ENCODE results near the gene APOD.

APOD gene

GRCh38 chr3:195537995-195538394, 45.7 kb downstream of the APOD start:
- H3K27me3 ChIP-seq (ENCODE audit: insufficient read depth, low read length), result no peaks in the 10 kb centered on the region
- peaks cover 3% of the 10 kb centered on the region for H3K9me3 ChIP-seq (ENCODE audit: low read length)
- no peak overlapping the region for H2AFZ ChIP-seq (ENCODE audit: low read depth, low read length)
- H3K36me3 ChIP-seq (ENCODE audit: insufficient read depth, low read length), result no peaks in the 10 kb centered on the region
- peaks cover 10% of the 10 kb centered on the region for H3K4me1 ChIP-seq (ENCODE audit: insufficient read depth, low read length)
- H3K4me3 ChIP-seq (ENCODE audit: low read length), result no peak overlapping the region

DNA sequence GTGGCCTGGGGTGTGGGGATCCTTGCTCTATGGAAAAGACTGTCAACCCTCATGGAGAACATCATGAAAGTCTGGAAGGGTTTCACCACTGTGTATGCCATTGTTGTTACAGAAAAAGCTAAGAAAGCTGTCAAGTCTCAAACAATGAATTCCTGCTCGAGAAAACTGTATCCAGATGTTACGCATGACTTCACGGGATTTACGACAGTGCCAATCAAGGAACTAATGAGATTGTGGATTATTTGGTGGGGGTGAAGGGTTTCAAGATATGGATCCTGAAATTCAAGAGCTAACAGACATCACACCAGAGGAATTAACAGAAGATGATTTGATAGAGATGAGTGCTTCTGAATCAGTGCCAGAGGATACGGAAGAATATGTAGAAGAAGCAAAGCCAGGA, 48.4 kb downstream of the APOD start:
- no peaks in the 10 kb centered on the region for H3K27me3 ChIP-seq (ENCODE audit: insufficient read depth, low read length)
- no peak overlapping the region for H2AFZ ChIP-seq (ENCODE audit: low read depth, low read length)
- H3K36me3 ChIP-seq (ENCODE audit: insufficient read depth, low read length), result no peaks in the 10 kb centered on the region
- H3K4me3 ChIP-seq (ENCODE audit: low read length), result no peak overlapping the region
- peaks cover 3% of the 10 kb centered on the region for H3K9me3 ChIP-seq (ENCODE audit: low read length)
- peaks cover 2% of the 10 kb centered on the region for H3K4me1 ChIP-seq (ENCODE audit: insufficient read depth, low read length)

- no peaks in the 10 kb centered on the region for H3K4me1 ChIP-seq (ENCODE audit: insufficient read depth, low read length)
- peaks cover 7% of the 10 kb centered on the region for H3K36me3 ChIP-seq (ENCODE audit: insufficient read depth, low read length)
- H3K9me3 ChIP-seq (ENCODE audit: low read length), result peaks cover 3% of the 10 kb centered on the region
- H3K27me3 ChIP-seq (ENCODE audit: insufficient read depth, low read length), result no peaks in the 10 kb centered on the region
- no peak overlapping the region for H3K4me3 ChIP-seq (ENCODE audit: low read length)
- no peak overlapping the region for H2AFZ ChIP-seq (ENCODE audit: low read depth, low read length)
These were observed 50.9 kb downstream of the APOD start for GRCh38 chr3:195532834-195533233.

- Histone ChIP-seq H2AFZ (ENCODE audit: low read depth, low read length) (no peak overlapping the region), H3K4me3 (ENCODE audit: low read length) (no peak overlapping the region), H3K4me1 (ENCODE audit: insufficient read depth, low read length) (no peaks in the 10 kb centered on the region), H3K27me3 (ENCODE audit: insufficient read depth, low read length) (no peaks in the 10 kb centered on the region), H3K36me3 (ENCODE audit: insufficient read depth, low read length) (peaks cover 9% of the 10 kb centered on the region), H3K9me3 (ENCODE audit: low read length) (peaks cover 3% of the 10 kb centered on the region)
These were observed 51.4 kb downstream of the APOD start for GRCh38 chr3:195532345-195532744.

GRCh38 chr3:195531683-195532082, 52.1 kb downstream of the APOD start:
- Histone ChIP-seq H2AFZ (ENCODE audit: low read depth, low read length) (no peak overlapping the region), H3K36me3 (ENCODE audit: insufficient read depth, low read length) (peaks cover 9% of the 10 kb centered on the region), H3K9me3 (ENCODE audit: low read length) (peaks cover 3% of the 10 kb centered on the region), H3K27me3 (ENCODE audit: insufficient read depth, low read length) (no peaks in the 10 kb centered on the region), H3K4me1 (ENCODE audit: insufficient read depth, low read length) (no peaks in the 10 kb centered on the region), H3K4me3 (ENCODE audit: low read length) (no peak overlapping the region)

GRCh38 chr3:195526492-195526891, 57.2 kb downstream of the APOD start:
- Histone ChIP-seq H3K9me3 (ENCODE audit: low read length) (no peaks in the 10 kb centered on the region), H3K4me1 (ENCODE audit: insufficient read depth, low read length) (no peaks in the 10 kb centered on the region), H3K4me3 (ENCODE audit: low read length) (no peak overlapping the region), H2AFZ (ENCODE audit: low read depth, low read length) (no peak overlapping the region), H3K36me3 (ENCODE audit: insufficient read depth, low read length) (peaks cover 16% of the 10 kb centered on the region), H3K27me3 (ENCODE audit: insufficient read depth, low read length) (no peaks in the 10 kb centered on the region)

GRCh38 chr3:195524171-195524896, 59.4 kb downstream of the APOD start:
- no peak overlapping the region for H3K4me3 ChIP-seq (ENCODE audit: low read length)
- no peak overlapping the region for H2AFZ ChIP-seq (ENCODE audit: low read depth, low read length)
- H3K4me1 ChIP-seq (ENCODE audit: insufficient read depth, low read length), result no peaks in the 10 kb centered on the region
- H3K27me3 ChIP-seq (ENCODE audit: insufficient read depth, low read length), result no peaks in the 10 kb centered on the region
- H3K36me3 ChIP-seq (ENCODE audit: insufficient read depth, low read length), result peaks cover 13% of the 10 kb centered on the region
- no peaks in the 10 kb centered on the region for H3K9me3 ChIP-seq (ENCODE audit: low read length)

DNA sequence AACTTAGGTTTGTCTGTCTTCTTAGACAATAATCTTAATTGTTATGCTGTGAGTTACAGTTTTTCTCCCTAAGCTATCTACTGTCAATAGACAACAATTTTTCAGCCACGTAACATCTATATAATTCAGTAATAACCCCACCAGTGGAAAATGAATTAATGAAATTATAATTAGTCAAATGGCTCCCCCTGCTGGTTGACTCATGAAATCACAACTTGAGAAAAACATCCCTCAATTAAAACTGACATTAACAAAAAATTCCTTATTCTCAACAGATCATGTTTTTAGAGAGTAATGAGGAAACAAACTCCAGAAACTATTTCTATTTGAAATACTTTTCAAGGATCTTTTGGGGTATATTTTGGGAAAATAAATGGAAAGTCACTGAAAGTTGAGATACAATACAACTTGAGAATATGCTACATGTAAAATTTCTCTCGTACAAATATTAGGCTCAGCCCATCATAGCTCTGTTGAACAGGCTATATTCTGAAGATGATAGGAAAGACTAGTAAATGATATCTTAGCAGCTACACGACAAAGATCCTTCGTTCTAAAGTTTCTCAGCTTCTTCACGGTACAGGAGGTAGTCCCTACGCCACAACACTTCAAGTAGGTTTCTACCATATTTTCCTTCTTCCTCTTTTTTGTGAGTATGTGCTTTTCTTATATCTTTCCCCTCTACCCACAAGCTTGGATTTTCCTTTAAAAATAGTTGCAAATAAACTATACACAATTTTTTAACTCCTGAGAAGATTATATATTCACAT, 61.3 kb downstream of the APOD start:
- Histone ChIP-seq H3K27me3 (ENCODE audit: insufficient read depth, low read length) (no peaks in the 10 kb centered on the region), H3K9me3 (ENCODE audit: low read length) (no peaks in the 10 kb centered on the region), H3K4me3 (ENCODE audit: low read length) (no peak overlapping the region), H3K36me3 (ENCODE audit: insufficient read depth, low read length) (peaks cover 14% of the 10 kb centered on the region), H3K4me1 (ENCODE audit: insufficient read depth, low read length) (no peaks in the 10 kb centered on the region), H2AFZ (ENCODE audit: low read depth, low read length) (no peak overlapping the region)
